Progenitor cell of endocrine pancreas (in vitro differentiated cells): Measurements from ENCODE around the gene MMP24. TPM values are rescaled to one million over a fixed set of nuclear protein-coding genes. Genes with fewer than 3 reads are reported as not detected.
"Not testable (repeated sequence)": the region's sequence is repeated elsewhere in the genome, so short reads cannot be mapped to it uniquely, and the experiment has no call there.

Source experiments
- DNase-seq: peaks from one replicate; pipeline ENCODE4 v3.0.0; 2021; ENCODE audit warnings: low spot score; ENCODE audit not compliant: unreplicated experiment
- H3K27ac Mint-ChIP-seq: 2 replicates; pipeline ENCODE4 v1.8.0; 2021; ENCODE audit warnings: mild to moderate bottlenecking, moderate library complexity, mixed read lengths
- H3K27me3 Mint-ChIP-seq: 2 replicates; pipeline ENCODE4 v1.8.0; 2021; ENCODE audit warnings: mixed read lengths
- H3K36me3 Mint-ChIP-seq: 2 replicates; pipeline ENCODE4 v1.8.0; 2022; ENCODE audit warnings: mixed read lengths; ENCODE audit not compliant: insufficient read depth
- H3K4me1 Mint-ChIP-seq: 2 replicates; pipeline ENCODE4 v1.8.0; 2021; ENCODE audit warnings: low read depth, mixed read lengths
- H3K4me3 Mint-ChIP-seq: 2 replicates; pipeline ENCODE4 v1.8.0; 2021; ENCODE audit warnings: low read depth, mild to moderate bottlenecking, moderate library complexity, mixed read lengths
- H3K9me3 Mint-ChIP-seq: 2 replicates; pipeline ENCODE4 v1.8.0; 2021; ENCODE audit warnings: low read depth, mixed read lengths
- total RNA-seq: library from RNA; stranded (reverse); gene quantifications from 2 replicates; pipeline ENCODE4 v1.2.1, GENCODE V29; 2021
- TF ChIP-seq, protein P1 (sequence below): fragments of 200-600 bp; sonication (generic); IDR thresholded peaks from one replicate; pipeline ENCODE4 v1.5.0; 2021; ENCODE audit warnings: antibody characterized with exemption, mild to moderate bottlenecking; ENCODE audit not compliant: unreplicated experiment

Gene MMP24
- total RNA-seq, 1 donor from 2014 or later = 3.4 TPM

DNA sequence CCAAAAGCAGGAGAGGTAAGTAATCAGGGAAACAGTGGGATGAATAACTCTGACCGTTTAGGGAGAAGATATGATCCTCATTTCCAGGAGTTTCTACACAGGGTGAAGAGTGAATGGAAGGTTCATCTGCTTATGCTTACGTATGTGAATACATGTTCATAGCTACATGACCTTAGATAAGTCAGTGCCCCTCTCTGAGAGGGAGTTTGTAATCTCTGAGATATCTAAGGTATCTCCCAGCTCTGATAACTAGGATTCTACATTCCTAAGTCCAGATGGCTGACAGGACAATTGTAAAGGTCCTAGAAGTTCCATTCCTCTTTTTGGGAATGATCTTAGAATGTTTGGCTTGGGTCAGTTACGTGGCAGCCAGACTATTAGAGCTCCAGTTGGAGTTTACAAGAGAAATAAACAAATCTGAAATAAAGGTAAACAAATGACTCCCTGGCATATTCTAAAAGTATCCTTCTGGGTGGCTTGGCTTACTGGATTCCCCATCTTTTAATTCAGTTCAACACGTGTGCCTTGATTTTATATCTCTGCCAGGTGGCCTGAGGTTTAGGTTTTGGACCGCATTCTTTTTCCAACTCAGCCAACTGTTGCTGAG, 38.8 kb upstream of the MMP24 start:
- Mint-ChIP-seq H3K36me3 (no peaks in the 10 kb centered on the region), H3K4me1 (peaks cover 30% of the 10 kb centered on the region), H3K27ac (no peak overlapping the region), H3K9me3 (peaks cover 32% of the 10 kb centered on the region), H3K4me3 (no peak overlapping the region), H3K27me3 (no peaks in the 10 kb centered on the region)
- DNase-seq = no peak
- TF ChIP-seq, protein P1, sequence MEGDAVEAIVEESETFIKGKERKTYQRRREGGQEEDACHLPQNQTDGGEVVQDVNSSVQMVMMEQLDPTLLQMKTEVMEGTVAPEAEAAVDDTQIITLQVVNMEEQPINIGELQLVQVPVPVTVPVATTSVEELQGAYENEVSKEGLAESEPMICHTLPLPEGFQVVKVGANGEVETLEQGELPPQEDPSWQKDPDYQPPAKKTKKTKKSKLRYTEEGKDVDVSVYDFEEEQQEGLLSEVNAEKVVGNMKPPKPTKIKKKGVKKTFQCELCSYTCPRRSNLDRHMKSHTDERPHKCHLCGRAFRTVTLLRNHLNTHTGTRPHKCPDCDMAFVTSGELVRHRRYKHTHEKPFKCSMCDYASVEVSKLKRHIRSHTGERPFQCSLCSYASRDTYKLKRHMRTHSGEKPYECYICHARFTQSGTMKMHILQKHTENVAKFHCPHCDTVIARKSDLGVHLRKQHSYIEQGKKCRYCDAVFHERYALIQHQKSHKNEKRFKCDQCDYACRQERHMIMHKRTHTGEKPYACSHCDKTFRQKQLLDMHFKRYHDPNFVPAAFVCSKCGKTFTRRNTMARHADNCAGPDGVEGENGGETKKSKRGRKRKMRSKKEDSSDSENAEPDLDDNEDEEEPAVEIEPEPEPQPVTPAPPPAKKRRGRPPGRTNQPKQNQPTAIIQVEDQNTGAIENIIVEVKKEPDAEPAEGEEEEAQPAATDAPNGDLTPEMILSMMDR = no peak

DNA sequence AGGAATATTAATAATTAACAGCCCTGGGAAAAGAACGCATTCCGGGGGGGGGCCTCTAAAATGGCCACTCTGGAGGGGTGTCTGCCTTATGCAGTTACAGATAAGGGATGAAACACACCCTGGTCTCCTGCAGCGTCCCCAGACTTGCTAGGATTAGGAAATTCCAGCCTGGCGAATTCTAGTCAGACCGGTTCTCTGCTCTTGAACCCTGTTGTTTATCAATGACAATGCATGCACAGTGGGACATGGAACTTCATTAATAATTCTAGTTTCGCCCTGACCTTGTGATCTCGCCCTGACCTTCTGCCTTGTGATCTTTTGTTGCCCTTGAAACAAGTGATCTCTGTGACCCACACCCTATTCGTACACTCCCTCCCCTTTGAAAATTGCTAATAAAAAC, 37.3 kb upstream of the MMP24 start:
- H3K36me3 Mint-ChIP-seq, H3K27me3 Mint-ChIP-seq, DNase-seq, H3K4me3 Mint-ChIP-seq: not testable (repeated sequence)
- Mint-ChIP-seq H3K4me1 (peaks cover 34% of the 10 kb centered on the region), H3K27ac (peak overlapping the region; percentile 1), H3K9me3 (peaks cover 27% of the 10 kb centered on the region)

DNA sequence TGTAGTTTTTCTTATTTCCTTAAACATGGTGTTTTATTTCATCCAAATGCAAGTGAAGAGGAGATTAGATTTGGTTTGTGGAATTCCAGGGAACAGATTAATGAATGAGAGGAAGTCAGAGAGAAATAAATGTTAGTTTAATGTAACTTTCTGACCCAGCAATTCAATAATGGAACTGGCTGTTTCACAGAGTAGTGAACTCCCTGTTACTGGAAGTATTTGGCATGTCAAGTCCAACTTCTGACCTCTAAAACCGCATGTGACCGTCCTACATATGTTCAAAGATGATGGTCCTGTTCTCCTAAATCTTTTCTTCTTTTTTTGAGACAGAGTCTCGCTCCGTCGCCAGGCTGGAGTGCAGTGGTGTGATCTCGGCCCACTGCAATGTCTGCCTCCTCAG, 35.9 kb upstream of the MMP24 start:
- H3K4me1 Mint-ChIP-seq = peaks cover 34% of the 10 kb centered on the region
- peaks cover 26% of the 10 kb centered on the region for H3K9me3 Mint-ChIP-seq
- H3K36me3 Mint-ChIP-seq = peaks cover 2% of the 10 kb centered on the region
- no peak for DNase-seq
- TF ChIP-seq, protein P1 = no peak
- H3K4me3 Mint-ChIP-seq = no peak overlapping the region
- H3K27ac Mint-ChIP-seq = no peak overlapping the region
- no peaks in the 10 kb centered on the region for H3K27me3 Mint-ChIP-seq

DNA sequence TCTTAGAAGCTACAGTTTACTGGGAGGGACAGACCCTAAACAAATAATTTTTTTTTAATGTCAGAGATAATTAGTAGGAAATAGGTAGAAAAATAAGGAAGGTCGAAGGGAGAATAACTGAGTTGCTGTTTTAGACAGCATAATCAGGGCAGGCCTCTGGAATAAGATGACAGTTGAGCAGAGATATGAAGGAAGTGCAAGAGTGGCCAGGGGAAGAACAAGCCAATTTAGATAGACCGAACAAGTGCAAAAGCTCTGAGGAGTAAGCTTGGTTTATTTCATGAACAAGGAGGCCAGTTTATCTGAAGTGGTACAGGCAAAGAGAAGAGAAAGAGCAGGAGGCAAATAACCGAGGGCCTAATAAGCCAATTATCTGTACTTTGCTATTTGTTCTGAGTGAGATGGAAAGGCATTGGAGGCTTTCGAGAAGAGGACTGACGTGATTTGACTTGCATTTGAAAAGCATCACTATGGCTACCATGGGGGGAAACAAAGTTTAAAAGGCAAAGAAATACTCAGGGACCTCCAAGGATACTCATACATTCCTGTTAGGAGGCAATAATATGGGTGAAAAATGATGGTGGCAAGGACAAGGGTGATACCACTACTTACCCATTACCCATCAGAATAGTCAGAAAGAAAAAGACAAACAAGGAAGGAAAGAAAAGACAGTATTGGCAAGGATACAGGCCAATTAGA, 34.9 kb upstream of the MMP24 start:
- H3K27me3 Mint-ChIP-seq = no peaks in the 10 kb centered on the region
- no peak overlapping the region for H3K27ac Mint-ChIP-seq
- H3K4me1 Mint-ChIP-seq = peaks cover 34% of the 10 kb centered on the region
- peaks cover 5% of the 10 kb centered on the region for H3K36me3 Mint-ChIP-seq
- H3K4me3 Mint-ChIP-seq = no peak overlapping the region
- no peak for DNase-seq
- TF ChIP-seq, protein P1 = no peak
- peaks cover 27% of the 10 kb centered on the region for H3K9me3 Mint-ChIP-seq

DNA sequence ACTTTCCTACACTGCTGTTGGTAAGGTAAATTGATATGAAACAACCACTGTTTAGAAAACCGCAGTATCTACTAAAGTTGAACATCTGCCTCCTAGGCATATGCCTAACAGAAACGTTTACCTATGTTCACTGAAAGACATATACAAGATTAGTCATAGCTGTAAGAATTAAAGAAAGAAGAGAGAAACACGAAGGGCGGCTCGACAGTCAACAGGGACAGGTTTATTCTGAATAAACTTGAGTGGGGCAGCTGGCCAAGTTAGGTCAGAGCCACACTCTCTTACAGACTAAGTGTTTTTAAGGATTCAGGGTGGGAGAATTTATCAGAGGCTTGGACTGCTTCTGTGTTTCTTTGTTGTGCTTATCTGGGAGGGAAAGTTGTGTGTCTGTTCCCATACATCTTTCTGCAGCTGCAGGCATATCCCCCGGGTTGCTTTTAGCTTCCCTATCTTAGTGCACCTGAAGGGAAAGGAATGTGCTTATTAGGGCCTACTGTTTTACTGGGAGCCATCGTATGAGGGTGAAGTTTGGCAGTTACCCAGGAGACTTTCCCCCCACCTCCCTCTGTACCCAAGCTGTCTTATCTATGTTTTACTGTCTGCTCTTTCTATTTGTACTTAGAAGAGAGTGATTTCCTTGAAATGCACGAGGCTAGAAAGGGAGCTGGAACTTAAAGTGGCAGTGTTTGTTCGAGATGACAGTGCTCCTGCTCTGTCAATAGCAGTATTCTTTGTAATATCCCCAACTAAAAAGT, 34.2 kb upstream of the MMP24 start:
- Mint-ChIP-seq H3K9me3 (peaks cover 34% of the 10 kb centered on the region), H3K27me3 (no peaks in the 10 kb centered on the region), H3K36me3 (peaks cover 6% of the 10 kb centered on the region), H3K4me1 (peaks cover 34% of the 10 kb centered on the region), H3K4me3 (no peak overlapping the region), H3K27ac (peak overlapping the region; percentile 3)
- DNase-seq = no peak
- TF ChIP-seq, protein P1 = no peak

DNA sequence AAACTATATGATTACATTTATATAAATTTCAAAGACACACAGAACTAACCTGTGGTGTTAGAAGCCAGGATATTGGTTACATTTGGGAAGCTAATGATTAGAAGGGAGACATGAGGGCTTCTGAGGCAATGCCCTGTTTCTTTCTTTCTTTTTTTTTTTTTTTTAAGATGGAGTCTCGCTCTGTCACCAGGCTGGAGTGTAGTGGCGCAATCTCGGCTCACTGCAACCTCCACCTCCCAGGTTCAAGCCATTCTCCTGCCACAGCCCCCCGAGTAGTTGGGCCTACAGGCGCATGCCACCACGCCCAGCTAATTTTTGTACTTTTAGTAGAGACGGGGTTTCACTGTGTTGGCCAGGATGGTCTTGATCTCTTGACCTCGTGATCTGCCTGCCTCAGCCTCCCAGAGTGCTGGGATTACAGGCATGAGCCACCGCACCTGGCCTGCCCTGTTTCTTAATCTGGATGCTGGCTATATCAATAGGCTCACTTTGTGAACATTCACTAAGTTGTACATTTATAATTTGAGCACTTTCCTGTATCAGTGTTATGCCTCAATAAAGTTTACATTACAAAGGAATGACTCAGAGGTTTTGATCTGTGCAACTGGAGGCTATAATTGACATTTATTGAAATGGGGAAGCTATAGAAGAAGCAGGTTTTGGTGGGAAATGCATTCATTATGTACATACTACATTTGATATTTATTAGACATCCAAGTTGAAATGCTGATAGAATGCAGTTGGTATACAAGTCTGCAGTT, 33.3 kb upstream of the MMP24 start:
- H3K9me3 Mint-ChIP-seq = peaks cover 37% of the 10 kb centered on the region
- H3K27ac Mint-ChIP-seq, DNase-seq, H3K36me3 Mint-ChIP-seq, H3K27me3 Mint-ChIP-seq, H3K4me3 Mint-ChIP-seq: not testable (repeated sequence)
- H3K4me1 Mint-ChIP-seq = peaks cover 32% of the 10 kb centered on the region
